ENCODE results near the gene NCAPG2.

NCAPG2 gene

DNA sequence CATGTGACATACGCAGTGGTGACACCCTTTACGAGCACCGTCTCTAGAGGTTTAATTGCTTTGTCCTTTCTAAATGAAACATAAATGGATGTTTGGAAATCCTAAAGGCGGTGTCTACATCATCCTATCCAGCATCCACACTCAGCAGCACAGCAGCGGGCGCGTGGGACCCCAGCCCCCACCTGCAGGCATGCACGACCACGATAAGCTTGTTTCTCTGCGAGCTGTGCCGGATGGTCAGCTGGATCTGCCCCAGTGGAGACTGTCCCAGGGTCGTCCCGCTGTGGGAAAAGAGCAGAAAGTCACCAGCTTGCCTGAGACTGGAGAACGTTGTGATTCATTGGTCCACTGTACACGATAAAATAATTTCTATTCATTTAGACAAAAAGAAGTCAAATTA lies 34.2 kb upstream of the NCAPG2 start:
- DNase-seq (ENCODE audit: low read depth, low spot score): no peak
- H3K4me3 ChIP-seq (ENCODE audit: low read depth, low read length): no peak overlapping the region
- TF ChIP-seq, protein P1, sequence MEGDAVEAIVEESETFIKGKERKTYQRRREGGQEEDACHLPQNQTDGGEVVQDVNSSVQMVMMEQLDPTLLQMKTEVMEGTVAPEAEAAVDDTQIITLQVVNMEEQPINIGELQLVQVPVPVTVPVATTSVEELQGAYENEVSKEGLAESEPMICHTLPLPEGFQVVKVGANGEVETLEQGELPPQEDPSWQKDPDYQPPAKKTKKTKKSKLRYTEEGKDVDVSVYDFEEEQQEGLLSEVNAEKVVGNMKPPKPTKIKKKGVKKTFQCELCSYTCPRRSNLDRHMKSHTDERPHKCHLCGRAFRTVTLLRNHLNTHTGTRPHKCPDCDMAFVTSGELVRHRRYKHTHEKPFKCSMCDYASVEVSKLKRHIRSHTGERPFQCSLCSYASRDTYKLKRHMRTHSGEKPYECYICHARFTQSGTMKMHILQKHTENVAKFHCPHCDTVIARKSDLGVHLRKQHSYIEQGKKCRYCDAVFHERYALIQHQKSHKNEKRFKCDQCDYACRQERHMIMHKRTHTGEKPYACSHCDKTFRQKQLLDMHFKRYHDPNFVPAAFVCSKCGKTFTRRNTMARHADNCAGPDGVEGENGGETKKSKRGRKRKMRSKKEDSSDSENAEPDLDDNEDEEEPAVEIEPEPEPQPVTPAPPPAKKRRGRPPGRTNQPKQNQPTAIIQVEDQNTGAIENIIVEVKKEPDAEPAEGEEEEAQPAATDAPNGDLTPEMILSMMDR (IDR thresholded peaks at IDR 0.05; ENCODE audit: insufficient read depth, low read length, missing control alignments): no peak
- CTCF ChIA-PET: interaction anchor here (3.6 kb wide), 1 partner anchor 15 kb away, joined by 14 read pairs; no protein-coding TSS in a partner anchor
- POLR2A ChIA-PET: interaction anchor here (1.3 kb wide), 1 partner anchor 125 kb away, joined by 3 read pairs; no protein-coding TSS in a partner anchor

DNA sequence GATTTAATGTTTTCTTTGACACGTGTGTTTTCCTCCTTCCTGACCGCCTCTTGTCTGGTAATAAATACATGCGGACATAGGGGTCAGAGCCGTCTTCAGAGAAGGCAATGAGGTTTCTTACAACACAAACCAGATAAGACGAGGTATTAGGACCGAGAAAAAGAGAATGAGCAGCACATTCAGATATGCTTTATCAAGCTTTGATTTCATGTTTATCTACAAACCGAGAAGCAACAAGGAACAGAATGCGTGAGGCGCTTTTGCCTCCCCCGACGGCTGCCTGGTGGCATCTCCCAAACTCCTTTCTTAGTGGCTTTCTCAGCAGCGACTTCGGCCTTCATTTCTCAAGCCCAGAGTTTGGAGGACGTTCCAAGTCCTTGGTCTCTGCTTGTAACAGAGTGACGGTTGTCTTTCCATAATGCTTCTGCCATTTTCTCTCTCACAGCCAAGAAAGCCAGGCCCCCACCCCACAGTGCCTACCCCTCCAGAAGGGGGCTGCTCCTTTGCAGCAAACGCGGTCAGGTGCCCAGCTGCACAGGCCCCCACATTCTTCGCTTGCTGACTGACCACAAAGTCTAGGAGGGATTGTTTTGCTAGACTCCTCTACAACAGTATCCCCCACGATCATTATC lies 32.6 kb upstream of the NCAPG2 start:
- ChIA-PET CTCF (no interaction called here), POLR2A (no interaction called here)
- TF ChIP-seq, protein P1 (IDR thresholded peaks at IDR 0.05; ENCODE audit: insufficient read depth, low read length, missing control alignments): no peak
- H3K4me3 ChIP-seq (ENCODE audit: low read depth, low read length): no peak overlapping the region
- DNase-seq (ENCODE audit: low read depth, low spot score): no peak

DNA sequence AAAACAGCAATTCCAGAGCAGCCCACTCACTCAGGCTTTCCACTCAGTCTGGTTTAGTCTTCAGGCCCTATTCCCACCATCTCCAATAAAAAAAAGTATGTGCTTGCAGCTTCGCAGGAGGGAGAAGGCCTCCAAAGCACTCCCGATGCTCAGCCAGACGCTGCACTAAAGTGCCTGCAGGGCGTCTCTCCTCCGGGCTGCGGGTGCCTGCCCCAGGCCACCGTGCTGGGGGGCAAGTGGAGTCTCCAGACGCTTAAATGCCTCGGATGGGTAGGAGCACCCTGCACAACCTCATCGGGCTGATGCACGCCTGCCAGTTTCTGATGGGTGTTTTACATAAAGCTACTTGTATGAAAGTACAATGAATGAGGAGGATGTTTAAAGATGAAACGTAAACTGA lies 31.3 kb upstream of the NCAPG2 start:
- CTCF ChIA-PET: no interaction called here
- POLR2A ChIA-PET: no interaction called here

DNA sequence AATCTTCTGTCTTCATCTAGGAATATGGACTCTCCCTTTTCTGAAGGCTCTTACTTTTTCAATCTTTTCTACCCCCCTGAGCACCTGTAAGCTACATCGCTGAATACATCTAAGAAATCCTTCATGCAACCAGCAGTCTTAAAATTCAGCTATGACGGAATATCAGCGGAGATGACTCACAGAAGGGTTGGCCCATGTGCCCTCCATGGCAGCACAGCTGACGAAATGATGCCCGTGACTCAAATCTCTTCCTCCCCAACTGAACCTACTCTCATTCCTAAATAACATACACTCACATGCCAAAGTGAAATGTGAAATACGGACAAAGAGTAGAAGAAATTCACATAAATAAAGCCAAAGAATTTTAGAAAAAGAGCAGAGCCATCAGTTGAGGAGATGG lies 30.3 kb upstream of the NCAPG2 start:
- TF ChIP-seq, protein P1 (IDR thresholded peaks at IDR 0.05; ENCODE audit: insufficient read depth, low read length, missing control alignments): no peak
- H3K4me3 ChIP-seq (ENCODE audit: low read depth, low read length): no peak overlapping the region
- ChIA-PET CTCF (interaction anchor here (1.1 to 1.6 kb wide), 2 partner anchors 17 to 29 kb away, joined by 3 read pairs; no protein-coding TSS in a partner anchor), POLR2A (no interaction called here)
- DNase-seq (ENCODE audit: low read depth, low spot score): no peak

More for the DNA sequence above, 31.3 kb upstream of the NCAPG2 start:
- no peak for DNase-seq (ENCODE audit: low read depth, low spot score)
- TF ChIP-seq, protein P1 (IDR thresholded peaks at IDR 0.05; ENCODE audit: insufficient read depth, low read length, missing control alignments): no peak
- no peak overlapping the region for H3K4me3 ChIP-seq (ENCODE audit: low read depth, low read length)

DNA sequence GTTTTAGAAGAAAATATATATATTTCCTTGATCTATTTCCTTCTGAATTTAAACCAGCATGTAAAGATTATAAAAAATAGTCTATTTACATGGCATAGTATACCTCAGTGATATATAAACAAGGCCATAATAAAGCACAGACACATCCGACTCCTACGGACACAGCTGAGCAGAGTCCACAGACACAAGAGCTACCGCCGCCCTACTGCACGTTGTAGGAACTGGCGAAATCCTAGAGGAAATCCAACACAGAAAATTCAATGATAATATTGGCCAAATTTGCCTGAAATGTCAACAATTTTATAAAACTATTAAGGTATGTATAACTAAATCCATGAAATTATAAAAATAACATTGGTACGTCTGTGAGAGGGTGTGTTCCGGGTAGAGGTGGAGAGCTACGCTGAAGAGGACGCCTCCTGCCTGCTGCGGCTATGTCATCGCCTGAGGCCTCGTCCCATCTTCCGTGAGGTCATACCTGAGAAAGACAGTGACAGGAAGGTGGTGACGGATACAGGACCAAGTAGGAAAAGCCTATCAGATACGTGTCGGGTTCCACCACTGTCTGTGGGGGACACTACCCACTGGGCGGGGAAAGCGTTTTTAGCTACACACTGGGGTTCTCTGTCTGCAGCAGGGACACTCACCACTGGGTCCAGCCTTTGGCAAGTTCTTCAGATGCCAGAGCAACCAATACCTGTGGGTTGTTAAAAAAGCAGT lies 29.3 kb upstream of the NCAPG2 start:
- CTCF ChIA-PET: interaction anchor here (0.6 to 1.6 kb wide), 3 partner anchors 8 to 28 kb away, joined by 3 read pairs; no protein-coding TSS in a partner anchor

DNA sequence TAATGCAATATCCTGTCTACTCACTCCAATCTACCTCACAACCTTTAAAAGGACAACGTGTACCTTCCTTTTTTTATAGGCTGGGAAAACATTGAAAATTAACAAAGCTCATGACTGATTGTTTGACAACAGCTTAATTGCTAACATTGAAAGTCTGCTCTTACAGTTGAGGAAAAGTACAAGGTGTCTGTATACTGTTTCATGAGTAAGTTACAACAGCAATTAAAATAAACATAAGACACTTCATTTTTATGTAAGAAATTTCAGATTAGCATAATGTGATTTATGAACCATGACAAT lies 28.6 kb upstream of the NCAPG2 start:
- ChIA-PET POLR2A (no interaction called here), CTCF (interaction anchor here (0.6 to 1.6 kb wide), 3 partner anchors 8 to 27 kb away, joined by 3 read pairs; no protein-coding TSS in a partner anchor)
- no peak for DNase-seq (ENCODE audit: low read depth, low spot score)
- no peak overlapping the region for H3K4me3 ChIP-seq (ENCODE audit: low read depth, low read length)
- TF ChIP-seq, protein P1 (IDR thresholded peaks at IDR 0.05; ENCODE audit: insufficient read depth, low read length, missing control alignments): no peak

More for the DNA sequence above, 29.3 kb upstream of the NCAPG2 start:
- H3K4me3 ChIP-seq (ENCODE audit: low read depth, low read length): no peak overlapping the region
- POLR2A ChIA-PET: no interaction called here
- TF ChIP-seq, protein P1 (IDR thresholded peaks at IDR 0.05; ENCODE audit: insufficient read depth, low read length, missing control alignments): no peak
- no peak for DNase-seq (ENCODE audit: low read depth, low spot score)
